ENCODE data around the gene ZBED6.

GRCh38 chr1:203797216-203797615 is 1.8 kb downstream of the ZBED6 start:
- TF ChIP-seq CREB1 (CRISPR knock-in tag; IDR thresholded peaks at IDR 0.05; ENCODE audit: low read depth) (no peak), CTCF (conservative IDR thresholded peaks at IDR 0.05; ENCODE audit: low read depth in 2 of 2) (no peak), STAT1 (IDR thresholded peaks at IDR 0.05; ENCODE audit: unreplicated experiment) (no peak), REST (IDR thresholded peaks at IDR 0.05; ENCODE audit: unreplicated experiment) (no peak), POLR2AphosphoS5 (IDR thresholded peaks at IDR 0.05; ENCODE audit: low read depth) (no peak), EZH2 (IDR thresholded peaks at IDR 0.05; ENCODE audit: low read depth, unreplicated experiment) (no peak), ETS1 (IDR thresholded peaks at IDR 0.05) (no peak), ZNF114 (CRISPR knock-in tag; IDR thresholded peaks at IDR 0.05) (no peak), ZNF331 (CRISPR knock-in tag; IDR thresholded peaks at IDR 0.05; ENCODE audit: low read depth) (no peak), JUNB (IDR thresholded peaks at IDR 0.05; ENCODE audit: unreplicated experiment) (no peak)
